GM20000 (cell line): ENCODE data around the gene OMD.

Experiments
- DNase-seq: peaks from one replicate; pipeline ENCODE4 v3.0.0; 2012; ENCODE audit warnings: low spot score
- TF ChIP-seq, protein P1 (sequence below): IDR thresholded peaks from 2 replicates; pipeline ENCODE4 v1.5.1; 2012; ENCODE audit warnings: mild to moderate bottlenecking, control low read depth; ENCODE audit errors: extremely low read depth, missing control alignments

Gene OMD

DNA sequence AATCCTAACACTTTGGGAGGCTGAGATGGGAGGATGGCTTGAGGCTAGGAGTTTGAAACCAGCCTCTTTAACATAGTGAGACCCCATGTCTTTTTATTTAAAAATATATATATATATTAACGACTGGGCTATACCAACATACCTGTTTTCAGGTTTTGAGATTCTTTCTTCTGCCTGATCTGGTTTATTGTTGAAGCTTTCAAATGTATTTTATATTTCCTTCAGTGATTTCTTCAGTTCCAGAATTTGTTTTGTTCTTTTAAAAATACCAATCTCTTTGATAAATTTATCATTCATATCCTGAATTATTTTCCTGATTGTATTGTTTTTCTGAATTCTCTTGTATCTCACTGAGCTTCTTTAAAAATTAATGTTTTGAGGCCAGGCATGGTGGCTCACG is 51.1 kb downstream of the OMD start:
- DNase-seq: no peak
- TF ChIP-seq, protein P1, sequence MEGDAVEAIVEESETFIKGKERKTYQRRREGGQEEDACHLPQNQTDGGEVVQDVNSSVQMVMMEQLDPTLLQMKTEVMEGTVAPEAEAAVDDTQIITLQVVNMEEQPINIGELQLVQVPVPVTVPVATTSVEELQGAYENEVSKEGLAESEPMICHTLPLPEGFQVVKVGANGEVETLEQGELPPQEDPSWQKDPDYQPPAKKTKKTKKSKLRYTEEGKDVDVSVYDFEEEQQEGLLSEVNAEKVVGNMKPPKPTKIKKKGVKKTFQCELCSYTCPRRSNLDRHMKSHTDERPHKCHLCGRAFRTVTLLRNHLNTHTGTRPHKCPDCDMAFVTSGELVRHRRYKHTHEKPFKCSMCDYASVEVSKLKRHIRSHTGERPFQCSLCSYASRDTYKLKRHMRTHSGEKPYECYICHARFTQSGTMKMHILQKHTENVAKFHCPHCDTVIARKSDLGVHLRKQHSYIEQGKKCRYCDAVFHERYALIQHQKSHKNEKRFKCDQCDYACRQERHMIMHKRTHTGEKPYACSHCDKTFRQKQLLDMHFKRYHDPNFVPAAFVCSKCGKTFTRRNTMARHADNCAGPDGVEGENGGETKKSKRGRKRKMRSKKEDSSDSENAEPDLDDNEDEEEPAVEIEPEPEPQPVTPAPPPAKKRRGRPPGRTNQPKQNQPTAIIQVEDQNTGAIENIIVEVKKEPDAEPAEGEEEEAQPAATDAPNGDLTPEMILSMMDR: no peak

DNA sequence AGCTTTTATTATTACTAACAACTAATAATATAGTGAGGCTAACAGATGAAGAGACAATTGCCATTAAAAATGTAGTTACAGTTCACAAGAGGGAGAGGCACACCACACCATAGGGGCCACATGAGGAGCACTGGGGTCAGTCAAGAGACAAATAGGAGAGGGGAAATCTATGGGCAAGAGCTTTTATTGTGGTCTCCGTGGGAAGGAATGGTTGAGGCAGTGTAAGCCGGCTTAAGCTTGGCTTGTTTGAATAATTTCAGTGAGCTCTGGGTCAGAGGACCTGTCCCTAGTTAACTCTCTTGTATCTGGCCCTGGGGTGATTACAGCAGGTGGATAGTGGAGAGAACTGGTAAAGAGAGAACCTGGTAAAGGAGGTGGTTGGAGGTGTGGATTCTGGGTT is 55.2 kb downstream of the OMD start:
- TF ChIP-seq, protein P1: no peak
- DNase-seq: no peak
